RWPE2 (cell line): Measurements from ENCODE around the gene CDH2.

Source experiments
- ATAC-seq: fragments of 200-7000 bp; cut with Tn5 transposase; 3 replicates; pipeline ENCODE4 v1.9.1; 2021; ENCODE audit warnings: low read depth
- DNase-seq: peaks from one replicate; pipeline ENCODE4 v3.0.0-alpha.2; 2020; ENCODE audit warnings: low spot score
- H3K27ac ChIP-seq: fragments of 450-650 bp; 2 replicates; pipeline ENCODE4 v1.5.1; 2017; ENCODE audit warnings: mild to moderate bottlenecking; ENCODE audit not compliant: poor library complexity, severe bottlenecking
- H3K27me3 ChIP-seq: fragments of 250-450 bp; sonication (Bioruptor Pico); 2 replicates; pipeline ENCODE4 v1.5.1; 2021; ENCODE audit warnings: mild to moderate bottlenecking, moderate library complexity; ENCODE audit not compliant: insufficient read depth, poor library complexity, severe bottlenecking
- H3K36me3 ChIP-seq: fragments of 250-450 bp; sonication (Bioruptor Pico); 2 replicates; pipeline ENCODE4 v1.5.1; 2020; ENCODE audit warnings: low read depth, mild to moderate bottlenecking, moderate library complexity
- H3K4me1 ChIP-seq: fragments of 250-450 bp; sonication (Bioruptor Pico); 2 replicates; pipeline ENCODE4 v1.5.1; 2021; ENCODE audit warnings: mild to moderate bottlenecking, moderate library complexity; ENCODE audit not compliant: insufficient read depth, poor library complexity, severe bottlenecking
- H3K4me3 ChIP-seq: fragments of 250-450 bp; sonication (Bioruptor Pico); 2 replicates; pipeline ENCODE4 v1.5.1; 2021; ENCODE audit warnings: mild to moderate bottlenecking, moderate library complexity; ENCODE audit not compliant: severe bottlenecking
- H3K9me3 ChIP-seq: fragments of 250-450 bp; sonication (Bioruptor Pico); 2 replicates; pipeline ENCODE4 v1.5.1; 2021; ENCODE audit warnings: mild to moderate bottlenecking, moderate library complexity; ENCODE audit not compliant: severe bottlenecking
- TF ChIP-seq, protein P1 (sequence below): fragments of 450-650 bp; IDR thresholded peaks from one replicate; pipeline ENCODE4 v1.5.1; 2017; ENCODE audit warnings: mild to moderate bottlenecking, moderate library complexity; ENCODE audit not compliant: poor library complexity, severe bottlenecking

The CDH2 gene

DNA sequence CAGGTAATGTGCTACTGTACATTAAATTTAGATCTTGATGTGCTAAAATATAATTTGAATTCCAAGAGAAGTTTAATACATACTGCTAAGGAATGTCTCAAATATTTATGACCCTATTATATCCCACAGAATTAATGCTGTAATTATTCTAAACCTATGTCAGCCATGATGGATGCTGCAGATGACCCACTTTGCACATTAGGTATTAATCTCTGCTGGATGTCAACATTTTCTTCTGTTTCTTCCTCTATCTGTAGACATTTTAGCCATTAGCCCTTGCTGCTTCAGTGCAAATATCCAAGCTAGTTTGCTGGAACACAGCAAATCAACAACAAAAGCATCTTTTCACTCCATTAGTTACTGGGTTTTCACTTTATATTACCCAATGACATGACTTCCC, 164.6 kb downstream of the CDH2 start:
- ATAC-seq (no peak), DNase-seq (no peak)
- no peaks in the 10 kb centered on the region for H3K9me3 ChIP-seq
- peaks cover 8% of the 10 kb centered on the region; the same call in 1 of the 2 replicates for H3K36me3 ChIP-seq
- TF ChIP-seq, protein P1, sequence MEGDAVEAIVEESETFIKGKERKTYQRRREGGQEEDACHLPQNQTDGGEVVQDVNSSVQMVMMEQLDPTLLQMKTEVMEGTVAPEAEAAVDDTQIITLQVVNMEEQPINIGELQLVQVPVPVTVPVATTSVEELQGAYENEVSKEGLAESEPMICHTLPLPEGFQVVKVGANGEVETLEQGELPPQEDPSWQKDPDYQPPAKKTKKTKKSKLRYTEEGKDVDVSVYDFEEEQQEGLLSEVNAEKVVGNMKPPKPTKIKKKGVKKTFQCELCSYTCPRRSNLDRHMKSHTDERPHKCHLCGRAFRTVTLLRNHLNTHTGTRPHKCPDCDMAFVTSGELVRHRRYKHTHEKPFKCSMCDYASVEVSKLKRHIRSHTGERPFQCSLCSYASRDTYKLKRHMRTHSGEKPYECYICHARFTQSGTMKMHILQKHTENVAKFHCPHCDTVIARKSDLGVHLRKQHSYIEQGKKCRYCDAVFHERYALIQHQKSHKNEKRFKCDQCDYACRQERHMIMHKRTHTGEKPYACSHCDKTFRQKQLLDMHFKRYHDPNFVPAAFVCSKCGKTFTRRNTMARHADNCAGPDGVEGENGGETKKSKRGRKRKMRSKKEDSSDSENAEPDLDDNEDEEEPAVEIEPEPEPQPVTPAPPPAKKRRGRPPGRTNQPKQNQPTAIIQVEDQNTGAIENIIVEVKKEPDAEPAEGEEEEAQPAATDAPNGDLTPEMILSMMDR = no peak
- no peaks in the 10 kb centered on the region for H3K4me1 ChIP-seq
- H3K4me3 ChIP-seq = no peak overlapping the region
- H3K27me3 ChIP-seq = no peaks in the 10 kb centered on the region
- no peak overlapping the region for H3K27ac ChIP-seq

DNA sequence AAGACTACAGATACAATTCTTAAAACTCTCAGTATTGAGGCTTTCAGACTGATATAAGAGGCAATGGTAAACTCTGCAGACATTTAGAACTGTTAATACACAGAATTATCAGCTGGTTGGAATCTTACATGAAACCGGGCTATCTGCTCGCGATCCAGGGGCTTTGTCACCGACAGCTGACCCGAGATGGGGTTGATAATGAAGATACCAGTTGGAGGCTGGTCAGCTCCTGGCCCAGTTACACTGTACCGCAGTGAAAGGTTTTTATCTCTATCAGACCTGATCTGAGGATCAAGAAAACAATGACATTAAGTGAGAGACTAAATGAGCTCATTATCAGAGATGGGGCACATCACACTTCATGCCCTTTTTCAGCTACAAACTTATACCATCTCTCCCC, 167.3 kb downstream of the CDH2 start:
- no peak for DNase-seq
- Histone ChIP-seq H3K4me3 (no peak overlapping the region), H3K9me3 (no peaks in the 10 kb centered on the region), H3K27me3 (no peaks in the 10 kb centered on the region), H3K27ac (peak overlapping the region; percentile 22), H3K36me3 (peaks cover 10% of the 10 kb centered on the region; the same call in 1 of the 2 replicates), H3K4me1 (no peaks in the 10 kb centered on the region)
- no peak for ATAC-seq
- TF ChIP-seq, protein P1 = no peak

DNA sequence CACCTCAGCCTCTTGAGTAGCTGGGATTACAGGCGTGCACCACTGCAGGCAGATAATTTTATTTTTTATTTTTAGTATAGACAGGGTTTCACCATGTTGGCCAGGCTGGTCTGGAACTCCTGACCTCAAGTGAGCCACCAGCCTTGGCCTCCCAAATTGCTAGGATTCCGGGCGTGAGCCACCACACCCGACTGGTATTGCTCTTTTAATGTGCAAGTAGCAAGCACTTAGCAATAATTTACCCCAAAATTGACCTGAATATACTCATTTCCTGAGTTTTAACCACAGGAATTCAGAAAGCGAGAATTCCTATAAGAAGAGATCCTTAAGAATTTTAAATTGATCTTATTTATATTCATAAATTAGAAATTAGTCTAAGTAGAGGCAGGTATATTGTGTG, 169.1 kb downstream of the CDH2 start:
- H3K27ac ChIP-seq = peak overlapping the region; percentile 22
- H3K27me3 ChIP-seq = no peaks in the 10 kb centered on the region
- TF ChIP-seq, protein P1 = no peak
- DNase-seq (no peak), ATAC-seq (no peak)
- H3K9me3 ChIP-seq = no peaks in the 10 kb centered on the region
- peaks cover 11% of the 10 kb centered on the region; the same call in 1 of the 2 replicates for H3K36me3 ChIP-seq
- no peaks in the 10 kb centered on the region for H3K4me1 ChIP-seq
- no peak overlapping the region for H3K4me3 ChIP-seq

DNA sequence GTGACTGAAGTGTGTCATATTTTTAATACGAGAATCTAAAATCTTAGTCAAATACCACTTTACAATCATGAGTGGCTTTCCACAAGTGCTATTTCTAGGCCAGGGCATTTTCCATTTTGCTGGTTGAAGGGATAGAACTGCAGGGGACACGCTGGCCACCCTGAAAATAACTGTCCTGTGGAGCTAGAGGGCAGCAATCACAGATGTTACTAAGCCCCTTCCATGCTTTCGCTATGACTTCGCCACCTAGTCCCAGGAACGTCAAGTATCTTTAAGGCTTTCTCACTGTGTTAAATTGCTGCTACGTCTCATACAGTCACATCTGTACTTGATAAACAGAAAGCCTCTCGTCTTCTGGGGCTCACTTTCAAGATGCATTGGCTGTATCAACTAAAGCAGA, 171.8 kb downstream of the CDH2 start:
- no peak overlapping the region for H3K4me3 ChIP-seq
- no peak overlapping the region for H3K27ac ChIP-seq
- no peaks in the 10 kb centered on the region for H3K27me3 ChIP-seq
- H3K9me3 ChIP-seq = no peaks in the 10 kb centered on the region
- DNase-seq = no peak
- H3K36me3 ChIP-seq = peaks cover 20% of the 10 kb centered on the region; the same call in 1 of the 2 replicates
- H3K4me1 ChIP-seq = no peaks in the 10 kb centered on the region
- no peak for ATAC-seq
- TF ChIP-seq, protein P1 = no peak

DNA sequence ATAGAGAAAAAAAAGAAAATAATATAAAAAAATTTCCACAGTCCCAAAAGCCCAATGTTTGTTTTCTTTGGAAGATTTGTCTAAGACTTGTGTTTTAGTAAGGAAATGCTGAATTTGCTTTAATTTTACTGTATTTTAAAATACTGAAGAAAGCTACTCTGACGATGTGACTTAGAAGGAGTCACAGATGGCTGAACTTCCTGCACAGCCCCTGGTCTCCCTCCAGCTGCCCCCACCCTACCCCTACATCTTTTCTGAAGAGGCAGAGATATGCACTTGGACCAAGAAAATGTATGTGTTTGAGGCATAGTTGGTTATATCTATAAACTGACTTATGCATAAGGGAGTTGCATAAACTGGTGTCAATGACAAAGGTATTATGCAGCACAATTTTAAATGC, 172.3 kb downstream of the CDH2 start:
- ATAC-seq (no peak), DNase-seq (no peak)
- H3K27me3 ChIP-seq = no peaks in the 10 kb centered on the region
- peaks cover 20% of the 10 kb centered on the region; the same call in 1 of the 2 replicates for H3K36me3 ChIP-seq
- H3K9me3 ChIP-seq = no peaks in the 10 kb centered on the region
- no peaks in the 10 kb centered on the region for H3K4me1 ChIP-seq
- TF ChIP-seq, protein P1 = no peak
- no peak overlapping the region for H3K4me3 ChIP-seq
- no peak overlapping the region for H3K27ac ChIP-seq
